ENCODE measurements around the gene CHAC1. TPM values are rescaled to one million over a fixed set of nuclear protein-coding genes. Genes with fewer than 3 reads are reported as not detected.

CHAC1 gene
- total and polyA plus RNA-seq, 11 donors, result 0.72 to 6.1 (median 2.4) TPM

DNA sequence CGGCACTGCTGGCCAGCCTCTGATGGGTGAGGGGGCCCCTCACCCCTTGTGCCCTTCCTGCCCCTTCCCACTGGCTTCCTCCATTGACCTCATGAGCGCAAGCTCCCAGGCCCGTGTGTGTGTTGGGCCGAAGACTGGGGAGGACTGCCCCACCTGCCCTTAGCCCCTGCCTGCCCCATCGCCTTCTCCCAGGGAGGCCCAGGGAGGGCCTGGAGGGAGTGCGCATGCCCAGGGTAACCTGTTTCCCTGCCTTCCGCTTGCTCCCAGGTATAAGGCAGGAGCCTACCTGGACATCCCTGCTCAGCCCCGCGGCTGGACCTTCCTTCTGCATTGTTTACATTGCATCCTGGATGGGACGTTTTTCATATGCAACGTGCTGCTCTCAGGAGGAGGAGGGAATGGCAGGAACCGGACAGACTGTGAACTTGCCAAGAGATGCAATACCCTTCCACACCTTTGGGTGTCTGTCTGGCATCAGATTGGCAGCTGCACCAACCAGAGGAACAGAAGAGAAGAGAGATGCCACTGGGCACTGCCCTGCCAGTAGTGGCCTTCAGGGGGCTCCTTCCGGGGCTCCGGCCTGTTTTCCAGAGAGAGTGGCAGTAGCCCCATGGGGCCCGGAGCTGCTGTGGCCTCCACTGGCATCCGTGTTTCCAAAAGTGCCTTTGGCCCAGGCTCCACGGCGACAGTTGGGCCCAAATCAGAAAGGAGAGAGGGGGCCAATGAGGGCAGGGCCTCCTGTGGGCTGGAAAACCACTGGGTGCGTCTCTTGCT, 15.3 kb upstream of the CHAC1 start:
- Histone ChIP-seq H3K4me1 (peaks cover 7 to 86% (median 56%) of the 10 kb centered on the region in 12 donors), H3K4me3 (peak overlapping the region in 9 of 12 donors; percentile 1 to 85 (median 56)), H3K27ac (peak overlapping the region; percentile 47 to 96 (median 71)), H3K27me3 (peaks cover 0 to under 1% (median 0%) of the 10 kb centered on the region in 9 donors), H3K36me3 (peaks cover 0 to 59% (median 11%) of the 10 kb centered on the region in 9 donors), H3K9me3 (no peaks in the 10 kb centered on the region)
- peak in 2 of 5 donors; percentile 38 to 60 for DNase-seq
- peak in 3 of 4 donors; percentile 2 to 33 (median 14) for ATAC-seq
- TF ChIP-seq POLR2A (IDR thresholded peaks at IDR 0.05) (no peak), CTCF (IDR thresholded peaks at IDR 0.05) (peak in 11 of 12 donors; percentile 16 to 50 (median 32))
- intact Hi-C loops (cut with DNase I), result no loop called here
- WGBS, 4 donors, result 50 to 65% (median 58%) methylated on average over 17 to 19 of the region's 19 CpGs

GRCh38 chr15:40938536-40938870, 14.8 kb upstream of the CHAC1 start:
- Histone ChIP-seq H3K4me1 (peaks cover 7 to 87% (median 58%) of the 10 kb centered on the region in 12 donors), H3K4me3 (peak overlapping the region in 7 of 12 donors; percentile 1 to 85 (median 64))

GRCh38 chr15:40940296-40940801, 12.9 kb upstream of the CHAC1 start:
- H3K27me3 ChIP-seq, result no peaks in the 10 kb centered on the region
- H3K9me3 ChIP-seq, result no peaks in the 10 kb centered on the region
- 19 to 40% (median 29%) methylated on average over 11 to 15 of the region's 15 CpGs for WGBS, 4 donors
- peak overlapping the region; percentile 83 to 96 (median 92) for H3K27ac ChIP-seq
- ATAC-seq (peak; percentile 8 to 67 (median 38)), DNase-seq (peak in 4 of 5 donors; percentile 59 to 77 (median 71))
- intact Hi-C loops (cut with DNase I), result loop anchor here in 8 of 10 donors (1.0 to 10.0 kb wide), 7 partner anchors 10 to 80 kb away; no protein-coding TSS in a partner anchor
- peak overlapping the region in 9 of 12 donors; percentile 53 to 70 (median 63) for H3K4me3 ChIP-seq
- peaks cover 7 to 73% (median 57%) of the 10 kb centered on the region in 12 donors for H3K4me1 ChIP-seq
- peaks cover 0 to 36% (median 4%) of the 10 kb centered on the region in 9 donors for H3K36me3 ChIP-seq
- TF ChIP-seq CTCF (IDR thresholded peaks at IDR 0.05) (no peak), POLR2A (IDR thresholded peaks at IDR 0.05) (peak in 1 of 2 donors; percentile 18)

More at GRCh38 chr15:40938536-40938870, 14.8 kb upstream of the CHAC1 start:
- WGBS, 4 donors, result 80 to 90% (median 84%) methylated on average over 5 to 6 of the region's 6 CpGs
- peak overlapping the region; percentile 38 to 96 (median 71) for H3K27ac ChIP-seq
- no peaks in the 10 kb centered on the region for H3K27me3 ChIP-seq
- peaks cover 0 to 55% (median 11%) of the 10 kb centered on the region in 9 donors for H3K36me3 ChIP-seq
- intact Hi-C loops (cut with DNase I), result no loop called here
- DNase-seq (peak in 1 of 5 donors; percentile 23), ATAC-seq (no peak)
- no peaks in the 10 kb centered on the region for H3K9me3 ChIP-seq
- no peak for TF ChIP-seq POLR2A (IDR thresholded peaks at IDR 0.05)
- no peak for TF ChIP-seq CTCF (IDR thresholded peaks at IDR 0.05)

DNA sequence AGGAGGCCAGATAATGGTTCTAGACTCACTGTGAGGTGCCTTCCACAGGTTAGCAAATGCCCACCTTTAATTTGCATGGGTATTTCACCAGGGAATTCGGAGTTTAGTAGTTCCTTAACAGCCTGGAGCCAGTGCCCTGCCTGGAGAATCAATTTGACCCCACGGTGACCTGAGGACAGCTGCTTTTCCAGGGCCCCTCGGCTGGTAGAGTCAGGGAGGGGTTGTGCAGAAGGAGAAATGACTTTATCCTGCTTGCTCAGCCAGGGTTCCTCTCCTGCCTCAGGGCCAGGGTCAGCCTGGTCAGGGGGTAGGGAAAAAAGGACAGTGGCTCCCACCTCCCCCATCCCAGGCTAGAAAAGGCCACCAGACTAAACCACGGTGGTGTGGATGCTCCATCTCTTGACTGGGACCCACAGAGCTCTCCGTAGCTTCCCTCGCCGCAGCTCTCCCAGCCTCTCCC, 12.2 kb upstream of the CHAC1 start:
- 12 to 31% (median 23%) methylated on average over 6 to 7 of the region's 7 CpGs for WGBS, 4 donors
- no peaks in the 10 kb centered on the region for H3K9me3 ChIP-seq
- ATAC-seq (peak in 1 of 4 donors; percentile 2), DNase-seq (peak in 1 of 5 donors; percentile 32)
- peak overlapping the region; percentile 83 to 96 (median 92) for H3K27ac ChIP-seq
- intact Hi-C loops (cut with DNase I), result loop anchor here in 8 of 10 donors (1.0 to 10.0 kb wide), 6 partner anchors 34 to 80 kb away; no protein-coding TSS in a partner anchor
- TF ChIP-seq CTCF (IDR thresholded peaks at IDR 0.05) (no peak), POLR2A (IDR thresholded peaks at IDR 0.05) (no peak)
- peaks cover 7 to 66% (median 54%) of the 10 kb centered on the region in 12 donors for H3K4me1 ChIP-seq
- H3K4me3 ChIP-seq, result peak overlapping the region in 11 of 12 donors; percentile 41 to 70 (median 59)
- peaks cover 0 to 29% (median 4%) of the 10 kb centered on the region in 9 donors for H3K36me3 ChIP-seq
- H3K27me3 ChIP-seq, result no peaks in the 10 kb centered on the region
